MCF 10A (cell line): ENCODE data around the gene C1QL1. TPM values are rescaled to one million over a fixed set of nuclear protein-coding genes. Genes with fewer than 3 reads are reported as not detected.

Source experiments
- BruUV-seq: library from RNA; stranded (reverse); fragments of 400-500 nt; replicated peaks from 2 replicates; lab custom pipeline; 2021; lab: Mats Ljungman, UMichigan
- CTCF ChIA-PET: fragments of 300-600 bp; sonication (Branson Sonifier 250); formaldehyde crosslinking; extraction: SDS; loops from one replicate; lab custom pipeline; 2021; ENCODE audit warnings: antibody characterized with exemption, inconsistent platforms; lab: Yijun Ruan, JAX
- POLR2A ChIA-PET: fragments of 300-600, 350-650 bp; sonication (Branson Sonifier 250); formaldehyde crosslinking; extraction: SDS; loops from one replicate; lab custom pipeline; 2020; ENCODE audit warnings: antibody characterized with exemption, inconsistent platforms; lab: Yijun Ruan, JAX
- DNase-seq: peaks from one replicate; pipeline ENCODE4 v3.0.0-alpha.2; 2018; ENCODE audit not compliant: unreplicated experiment
- H3K27ac Mint-ChIP-seq: one replicate; pipeline ENCODE4 v1.8.0; 2022; ENCODE audit warnings: mild to moderate bottlenecking, low read depth, mixed read lengths; ENCODE audit not compliant: unreplicated experiment
- H3K27me3 Mint-ChIP-seq: one replicate; pipeline ENCODE4 v1.8.0; 2022; ENCODE audit warnings: mixed read lengths; ENCODE audit not compliant: insufficient read depth, unreplicated experiment
- H3K36me3 Mint-ChIP-seq: one replicate; pipeline ENCODE4 v1.8.0; 2022; ENCODE audit warnings: mild to moderate bottlenecking, moderate library complexity, mixed read lengths; ENCODE audit not compliant: insufficient read depth, unreplicated experiment
- H3K4me1 Mint-ChIP-seq: one replicate; pipeline ENCODE4 v1.8.0; 2022; ENCODE audit warnings: mixed read lengths; ENCODE audit not compliant: insufficient read depth, unreplicated experiment
- H3K4me3 Mint-ChIP-seq: one replicate; pipeline ENCODE4 v1.8.0; 2022; ENCODE audit warnings: mild to moderate bottlenecking, moderate library complexity, mixed read lengths; ENCODE audit not compliant: unreplicated experiment
- H3K9me3 Mint-ChIP-seq: one replicate; pipeline ENCODE4 v1.8.0; 2022; ENCODE audit warnings: mixed read lengths; ENCODE audit not compliant: unreplicated experiment
- CTCF ChIP-seq: fragments of 200-600 bp; IDR thresholded peaks from one replicate; pipeline ENCODE4 v1.8.0; 2022; ENCODE audit warnings: antibody characterized with exemption, mild to moderate bottlenecking; ENCODE audit not compliant: unreplicated experiment
- intact Hi-C: fragments of 100-400 bp; cut with micrococcal nuclease; formaldehyde crosslinking; loops from 2 replicates; pipeline ENCODE4 v1.14.1; 2022
- total RNA-seq: library from RNA; stranded (reverse); gene quantifications from 2 replicates; pipeline ENCODE4 v1.2.3, GENCODE V29; 2022

The C1QL1 gene
- total RNA-seq, 1 experiment from 2014 or later: 0.96 TPM

GRCh38 chr17:44924107-44924544, 44.0 kb downstream of the C1QL1 start:
- no peaks in the 10 kb centered on the region for H3K4me1 Mint-ChIP-seq
- no peak for DNase-seq
- ChIA-PET POLR2A (interaction anchor here (0.7 to 2.9 kb wide), 3 partner anchors 97 to 167 kb away, joined by 3 to 8 read pairs (median 4); no protein-coding TSS in a partner anchor), CTCF (interaction anchor here (0.7 to 7.7 kb wide), 4 partner anchors 23 to 211 kb away, joined by 3 to 211 read pairs (median 18); partner anchors contain the start of gene ACBD4)
- H3K9me3 Mint-ChIP-seq: no peaks in the 10 kb centered on the region
- no peaks in the 10 kb centered on the region for H3K27me3 Mint-ChIP-seq
- TF ChIP-seq CTCF: no peak
- intact Hi-C loops: no loop called here
- H3K27ac Mint-ChIP-seq: no peak overlapping the region
- H3K36me3 Mint-ChIP-seq: peaks cover 6% of the 10 kb centered on the region
- no TSS peak for BruUV-seq
- H3K4me3 Mint-ChIP-seq: no peak overlapping the region

GRCh38 chr17:44922746-44923470, 45.2 kb downstream of the C1QL1 start:
- BruUV-seq: no TSS peak
- Mint-ChIP-seq H3K4me1 (no peaks in the 10 kb centered on the region), H3K27ac (no peak overlapping the region), H3K9me3 (no peaks in the 10 kb centered on the region), H3K27me3 (no peaks in the 10 kb centered on the region), H3K4me3 (no peak overlapping the region), H3K36me3 (no peaks in the 10 kb centered on the region)
- POLR2A ChIA-PET: interaction anchor here (1.1 to 2.9 kb wide), 2 partner anchors 59 to 98 kb away, joined by 3 to 8 read pairs; no protein-coding TSS in a partner anchor
- TF ChIP-seq CTCF: no peak
- CTCF ChIA-PET: interaction anchor here (0.6 to 7.7 kb wide), 6 partner anchors 88 to 275 kb away, joined by 3 to 211 read pairs (median 8); partner anchors contain the start of gene ACBD4
- intact Hi-C loops: no loop called here
- DNase-seq: no peak

GRCh38 chr17:44922136-44922535, 46.0 kb downstream of the C1QL1 start:
- DNase-seq: no peak
- H3K27me3 Mint-ChIP-seq: no peaks in the 10 kb centered on the region
- CTCF ChIA-PET: interaction anchor here (1.2 to 7.7 kb wide), 7 partner anchors 18 to 213 kb away, joined by 3 to 211 read pairs (median 11); partner anchors contain the start of gene ACBD4
- BruUV-seq: no TSS peak
- no peak overlapping the region for H3K27ac Mint-ChIP-seq
- H3K36me3 Mint-ChIP-seq: no peaks in the 10 kb centered on the region
- intact Hi-C loops: no loop called here
- POLR2A ChIA-PET: interaction anchor here (1.1 to 2.9 kb wide), 2 partner anchors 59 to 99 kb away, joined by 3 to 8 read pairs; no protein-coding TSS in a partner anchor
- peaks cover 6% of the 10 kb centered on the region for H3K4me1 Mint-ChIP-seq
- H3K9me3 Mint-ChIP-seq: no peaks in the 10 kb centered on the region
- no peak for TF ChIP-seq CTCF
- no peak overlapping the region for H3K4me3 Mint-ChIP-seq
